ENCODE data around the gene MRPL49. TPM values are rescaled to one million over a fixed set of nuclear protein-coding genes. Genes with fewer than 3 reads are reported as not detected.

Gene MRPL49
- total and polyA plus RNA-seq, 2 of the 13 experiments (the other 11 are each of a cell fraction or from before 2014, with no cell fraction given) = 39.2 to 53.3 TPM

DNA sequence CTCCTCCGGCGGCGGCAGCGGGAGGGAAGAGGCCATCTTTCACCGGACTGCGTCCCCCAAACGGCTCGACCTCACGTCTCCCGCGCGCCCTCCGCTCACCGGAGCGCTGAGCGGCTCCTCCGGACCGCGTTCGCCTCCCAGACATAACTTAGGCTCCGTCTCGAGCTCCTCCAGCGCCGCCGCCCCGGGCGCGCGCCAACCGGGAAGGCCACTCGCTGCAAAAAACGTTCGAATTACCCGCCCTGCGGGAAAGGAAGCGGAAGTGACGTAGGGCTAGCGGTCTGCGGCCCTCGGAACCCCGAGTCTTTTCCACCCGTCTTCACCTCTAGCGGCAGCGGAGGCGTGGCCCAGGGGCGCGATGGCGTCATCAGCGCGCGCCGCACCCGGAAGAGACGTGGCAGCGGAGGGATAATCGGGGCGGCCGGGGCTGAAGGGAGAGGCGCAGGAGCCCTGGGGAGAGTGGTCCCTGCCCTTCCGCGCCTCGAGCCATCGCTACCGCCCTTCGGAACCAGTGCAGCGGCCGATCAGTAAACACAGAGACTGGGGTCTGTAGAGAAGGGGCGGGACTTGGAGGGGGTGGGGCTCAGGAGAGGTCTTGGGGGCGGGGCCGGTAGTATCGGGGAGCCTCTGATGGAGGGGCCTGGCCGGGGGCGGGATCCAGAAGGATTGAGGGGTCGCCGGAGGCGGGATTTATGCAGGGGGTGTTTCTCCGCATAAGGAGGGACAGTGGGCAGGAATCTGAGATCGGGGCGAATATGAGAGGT is 38.1 kb upstream of the MRPL49 start, which contains the start of the genes CDCA5 and ZFPL1 (continued):
- TF ChIP-seq, protein P1, sequence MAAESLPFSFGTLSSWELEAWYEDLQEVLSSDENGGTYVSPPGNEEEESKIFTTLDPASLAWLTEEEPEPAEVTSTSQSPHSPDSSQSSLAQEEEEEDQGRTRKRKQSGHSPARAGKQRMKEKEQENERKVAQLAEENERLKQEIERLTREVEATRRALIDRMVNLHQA (CRISPR knock-in tag; IDR thresholded peaks at IDR 0.05) = no peak
- TF ChIP-seq, protein P2, sequence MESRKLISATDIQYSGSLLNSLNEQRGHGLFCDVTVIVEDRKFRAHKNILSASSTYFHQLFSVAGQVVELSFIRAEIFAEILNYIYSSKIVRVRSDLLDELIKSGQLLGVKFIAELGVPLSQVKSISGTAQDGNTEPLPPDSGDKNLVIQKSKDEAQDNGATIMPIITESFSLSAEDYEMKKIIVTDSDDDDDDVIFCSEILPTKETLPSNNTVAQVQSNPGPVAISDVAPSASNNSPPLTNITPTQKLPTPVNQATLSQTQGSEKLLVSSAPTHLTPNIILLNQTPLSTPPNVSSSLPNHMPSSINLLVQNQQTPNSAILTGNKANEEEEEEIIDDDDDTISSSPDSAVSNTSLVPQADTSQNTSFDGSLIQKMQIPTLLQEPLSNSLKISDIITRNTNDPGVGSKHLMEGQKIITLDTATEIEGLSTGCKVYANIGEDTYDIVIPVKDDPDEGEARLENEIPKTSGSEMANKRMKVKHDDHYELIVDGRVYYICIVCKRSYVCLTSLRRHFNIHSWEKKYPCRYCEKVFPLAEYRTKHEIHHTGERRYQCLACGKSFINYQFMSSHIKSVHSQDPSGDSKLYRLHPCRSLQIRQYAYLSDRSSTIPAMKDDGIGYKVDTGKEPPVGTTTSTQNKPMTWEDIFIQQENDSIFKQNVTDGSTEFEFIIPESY (CRISPR knock-in tag; IDR thresholded peaks at IDR 0.05) = peak; percentile 59; the same call in 1 of the 2 replicates
- 0 out of 2 replicates have a peak, but pooled peaks have one; percentile 65 for TF ChIP-seq ZNF510 (CRISPR knock-in tag; IDR thresholded peaks at IDR 0.05; ENCODE audit: low read depth)
- TF ChIP-seq ZNF709 (CRISPR knock-in tag; IDR thresholded peaks at IDR 0.05) = peak; percentile 41; the same call in 1 of the 2 replicates
- TF ChIP-seq, protein P3, sequence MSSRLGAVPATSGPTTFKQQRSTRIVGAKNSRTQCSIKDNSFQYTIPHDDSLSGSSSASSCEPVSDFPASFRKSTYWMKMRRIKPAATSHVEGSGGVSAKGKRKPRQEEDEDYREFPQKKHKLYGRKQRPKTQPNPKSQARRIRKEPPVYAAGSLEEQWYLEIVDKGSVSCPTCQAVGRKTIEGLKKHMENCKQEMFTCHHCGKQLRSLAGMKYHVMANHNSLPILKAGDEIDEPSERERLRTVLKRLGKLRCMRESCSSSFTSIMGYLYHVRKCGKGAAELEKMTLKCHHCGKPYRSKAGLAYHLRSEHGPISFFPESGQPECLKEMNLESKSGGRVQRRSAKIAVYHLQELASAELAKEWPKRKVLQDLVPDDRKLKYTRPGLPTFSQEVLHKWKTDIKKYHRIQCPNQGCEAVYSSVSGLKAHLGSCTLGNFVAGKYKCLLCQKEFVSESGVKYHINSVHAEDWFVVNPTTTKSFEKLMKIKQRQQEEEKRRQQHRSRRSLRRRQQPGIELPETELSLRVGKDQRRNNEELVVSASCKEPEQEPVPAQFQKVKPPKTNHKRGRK (CRISPR knock-in tag; IDR thresholded peaks at IDR 0.05) = no peak
- TF ChIP-seq ZNF781 (CRISPR knock-in tag; IDR thresholded peaks at IDR 0.05; ENCODE audit: borderline replicate concordance, not compliant biosample characterization) = no peak
- peak; percentile 53; the same call in 1 of the 2 replicates for TF ChIP-seq ZNF672 (CRISPR knock-in tag; IDR thresholded peaks at IDR 0.05)
- no peak for TF ChIP-seq ZNF382 (CRISPR knock-in tag; IDR thresholded peaks at IDR 0.05; ENCODE audit: borderline replicate concordance)
- peak; percentile 68; the same call in 1 of the 2 replicates for TF ChIP-seq ZNF83 (CRISPR knock-in tag; IDR thresholded peaks at IDR 0.05; ENCODE audit: borderline replicate concordance)
- no peak for TF ChIP-seq ZNF136 (CRISPR knock-in tag; IDR thresholded peaks at IDR 0.05; ENCODE audit: low read depth)
- TF ChIP-seq, protein P4, sequence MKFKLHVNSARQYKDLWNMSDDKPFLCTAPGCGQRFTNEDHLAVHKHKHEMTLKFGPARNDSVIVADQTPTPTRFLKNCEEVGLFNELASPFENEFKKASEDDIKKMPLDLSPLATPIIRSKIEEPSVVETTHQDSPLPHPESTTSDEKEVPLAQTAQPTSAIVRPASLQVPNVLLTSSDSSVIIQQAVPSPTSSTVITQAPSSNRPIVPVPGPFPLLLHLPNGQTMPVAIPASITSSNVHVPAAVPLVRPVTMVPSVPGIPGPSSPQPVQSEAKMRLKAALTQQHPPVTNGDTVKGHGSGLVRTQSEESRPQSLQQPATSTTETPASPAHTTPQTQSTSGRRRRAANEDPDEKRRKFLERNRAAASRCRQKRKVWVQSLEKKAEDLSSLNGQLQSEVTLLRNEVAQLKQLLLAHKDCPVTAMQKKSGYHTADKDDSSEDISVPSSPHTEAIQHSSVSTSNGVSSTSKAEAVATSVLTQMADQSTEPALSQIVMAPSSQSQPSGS (CRISPR knock-in tag; IDR thresholded peaks at IDR 0.05) = no peak
- peak; percentile 70; the same call in 1 of the 2 replicates for TF ChIP-seq ZNF446 (CRISPR knock-in tag; IDR thresholded peaks at IDR 0.05)
- TF ChIP-seq PITX1 (CRISPR knock-in tag; IDR thresholded peaks at IDR 0.05) = no peak
- TF ChIP-seq, protein P5, sequence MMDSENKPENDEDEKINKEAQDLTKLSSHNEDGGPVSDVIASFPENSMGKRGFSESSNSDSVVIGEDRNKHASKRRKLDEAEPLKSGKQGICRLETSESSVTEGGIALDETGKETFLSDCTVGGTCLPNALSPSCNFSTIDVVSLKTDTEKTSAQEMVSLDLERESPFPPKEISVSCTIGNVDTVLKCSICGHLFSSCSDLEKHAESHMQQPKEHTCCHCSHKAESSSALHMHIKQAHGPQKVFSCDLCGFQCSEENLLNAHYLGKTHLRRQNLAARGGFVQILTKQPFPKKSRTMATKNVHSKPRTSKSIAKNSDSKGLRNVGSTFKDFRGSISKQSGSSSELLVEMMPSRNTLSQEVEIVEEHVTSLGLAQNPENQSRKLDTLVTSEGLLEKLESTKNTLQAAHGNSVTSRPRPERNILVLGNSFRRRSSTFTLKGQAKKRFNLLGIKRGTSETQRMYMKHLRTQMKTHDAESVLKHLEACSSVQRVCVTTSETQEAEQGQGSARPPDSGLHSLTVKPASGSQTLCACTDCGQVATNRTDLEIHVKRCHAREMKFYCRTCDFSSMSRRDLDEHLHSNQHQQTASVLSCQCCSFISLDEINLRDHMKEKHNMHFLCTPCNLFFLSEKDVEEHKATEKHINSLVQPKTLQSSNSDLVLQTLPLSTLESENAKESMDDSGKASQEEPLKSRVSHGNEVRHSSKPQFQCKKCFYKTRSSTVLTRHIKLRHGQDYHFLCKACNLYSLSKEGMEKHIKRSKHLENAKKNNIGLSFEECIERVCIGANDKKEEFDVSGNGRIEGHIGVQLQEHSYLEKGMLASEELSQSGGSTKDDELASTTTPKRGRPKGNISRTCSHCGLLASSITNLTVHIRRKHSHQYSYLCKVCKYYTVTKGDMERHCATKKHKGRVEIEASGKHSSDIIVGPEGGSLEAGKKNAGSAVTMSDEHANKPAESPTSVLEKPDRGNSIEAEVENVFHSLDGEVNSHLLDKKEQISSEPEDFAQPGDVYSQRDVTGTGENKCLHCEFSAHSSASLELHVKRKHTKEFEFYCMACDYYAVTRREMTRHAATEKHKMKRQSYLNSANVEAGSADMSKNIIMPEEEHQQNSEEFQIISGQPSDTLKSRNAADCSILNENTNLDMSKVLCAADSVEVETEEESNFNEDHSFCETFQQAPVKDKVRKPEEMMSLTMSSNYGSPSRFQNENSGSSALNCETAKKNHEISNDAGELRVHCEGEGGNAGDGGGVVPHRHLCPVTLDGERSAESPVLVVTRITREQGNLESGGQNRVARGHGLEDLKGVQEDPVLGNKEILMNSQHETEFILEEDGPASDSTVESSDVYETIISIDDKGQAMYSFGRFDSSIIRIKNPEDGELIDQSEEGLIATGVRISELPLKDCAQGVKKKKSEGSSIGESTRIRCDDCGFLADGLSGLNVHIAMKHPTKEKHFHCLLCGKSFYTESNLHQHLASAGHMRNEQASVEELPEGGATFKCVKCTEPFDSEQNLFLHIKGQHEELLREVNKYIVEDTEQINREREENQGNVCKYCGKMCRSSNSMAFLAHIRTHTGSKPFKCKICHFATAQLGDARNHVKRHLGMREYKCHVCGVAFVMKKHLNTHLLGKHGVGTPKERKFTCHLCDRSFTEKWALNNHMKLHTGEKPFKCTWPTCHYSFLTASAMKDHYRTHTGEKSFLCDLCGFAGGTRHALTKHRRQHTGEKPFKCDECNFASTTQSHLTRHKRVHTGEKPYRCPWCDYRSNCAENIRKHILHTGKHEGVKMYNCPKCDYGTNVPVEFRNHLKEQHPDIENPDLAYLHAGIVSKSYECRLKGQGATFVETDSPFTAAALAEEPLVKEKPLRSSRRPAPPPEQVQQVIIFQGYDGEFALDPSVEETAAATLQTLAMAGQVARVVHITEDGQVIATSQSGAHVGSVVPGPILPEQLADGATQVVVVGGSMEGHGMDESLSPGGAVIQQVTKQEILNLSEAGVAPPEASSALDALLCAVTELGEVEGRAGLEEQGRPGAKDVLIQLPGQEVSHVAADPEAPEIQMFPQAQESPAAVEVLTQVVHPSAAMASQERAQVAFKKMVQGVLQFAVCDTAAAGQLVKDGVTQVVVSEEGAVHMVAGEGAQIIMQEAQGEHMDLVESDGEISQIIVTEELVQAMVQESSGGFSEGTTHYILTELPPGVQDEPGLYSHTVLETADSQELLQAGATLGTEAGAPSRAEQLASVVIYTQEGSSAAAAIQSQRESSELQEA (CRISPR knock-in tag; IDR thresholded peaks at IDR 0.05; ENCODE audit: not compliant biosample characterization) = no peak

Measured in HepG2 (cell line).